HEK293T (cell line): ENCODE measurements around the gene ADAMTS1.

Experiments
- CTCF ChIA-PET: fragments of 350-600 bp; formaldehyde crosslinking; extraction: SDS; loops from one replicate; lab custom pipeline; 2021; ENCODE audit warnings: antibody characterized with exemption, inconsistent platforms; lab: Yijun Ruan, JAX
- POLR2A ChIA-PET: fragments of 350-600 bp; formaldehyde crosslinking; extraction: SDS; loops from one replicate; lab custom pipeline; 2020; ENCODE audit warnings: antibody characterized with exemption, inconsistent platforms; lab: Yijun Ruan, JAX
- DNase-seq: peaks from one replicate; pipeline ENCODE4 v3.0.0; 2012; ENCODE audit warnings: mixed read lengths; ENCODE audit errors: extremely low spot score
- ARNT ChIP-seq: fragments of 450-650 bp; IDR thresholded peaks from 2 replicates; pipeline ENCODE4 v1.6.1; 2017; ENCODE audit warnings: mild to moderate bottlenecking
- BHLHE40 ChIP-seq: fragments of 450-650 bp; IDR thresholded peaks from 2 replicates; pipeline ENCODE4 v1.6.1; 2016; ENCODE audit warnings: mild to moderate bottlenecking, moderate library complexity, borderline replicate concordance
- CTBP1 ChIP-seq: fragments of 450-650 bp; IDR thresholded peaks from 2 replicates; pipeline ENCODE4 v1.6.1; 2016; ENCODE audit warnings: borderline replicate concordance
- ELF4 ChIP-seq: fragments of 450-650 bp; IDR thresholded peaks from 2 replicates; pipeline ENCODE4 v1.6.1; 2017; ENCODE audit warnings: antibody characterized with exemption
- FOXA1 ChIP-seq: fragments of 450-650 bp; IDR thresholded peaks from 2 replicates; pipeline ENCODE4 v1.6.1; 2016; ENCODE audit warnings: mild to moderate bottlenecking
- FOXK2 ChIP-seq: fragments of 450-650 bp; IDR thresholded peaks from 2 replicates; pipeline ENCODE4 v1.6.1; 2016; ENCODE audit warnings: mild to moderate bottlenecking
- FOXM1 ChIP-seq: fragments of 450-650 bp; IDR thresholded peaks from 2 replicates; pipeline ENCODE4 v1.6.1; 2017; ENCODE audit warnings: mild to moderate bottlenecking, borderline replicate concordance
- HDGF ChIP-seq: fragments of 450-650 bp; IDR thresholded peaks from 2 replicates; pipeline ENCODE4 v1.6.1; 2017; ENCODE audit warnings: antibody characterized with exemption, borderline replicate concordance
- L3MBTL2 ChIP-seq: fragments of 450-650 bp; conservative IDR thresholded peaks from 2 replicates; pipeline ENCODE4 v1.6.1; 2016; ENCODE audit warnings: mild to moderate bottlenecking
- LEF1 ChIP-seq: fragments of 450-650 bp; IDR thresholded peaks from 2 replicates; pipeline ENCODE4 v1.6.1; 2017; ENCODE audit warnings: mild to moderate bottlenecking, borderline replicate concordance
- NFRKB ChIP-seq: fragments of 450-650 bp; IDR thresholded peaks from 2 replicates; pipeline ENCODE4 v1.6.1; 2016; ENCODE audit warnings: mild to moderate bottlenecking, moderate library complexity
- PKNOX1 ChIP-seq: fragments of 450-650 bp; IDR thresholded peaks from 2 replicates; pipeline ENCODE4 v1.6.1; 2016
- SP1 ChIP-seq: fragments of 450-650 bp; IDR thresholded peaks from 2 replicates; pipeline ENCODE4 v1.6.1; 2017
- SUZ12 ChIP-seq: fragments of 450-650 bp; IDR thresholded peaks from 2 replicates; pipeline ENCODE4 v1.6.1; 2016; ENCODE audit warnings: mild to moderate bottlenecking
- TARDBP ChIP-seq: fragments of 450-650 bp; IDR thresholded peaks from 2 replicates; pipeline ENCODE4 v1.6.1; 2016
- ZNF384 ChIP-seq: fragments of 450-650 bp; IDR thresholded peaks from 2 replicates; pipeline ENCODE4 v1.6.1; 2016

ADAMTS1 gene

GRCh38 chr21:26819740-26820324 is 25.4 kb downstream of the ADAMTS1 start:
- ChIA-PET POLR2A (no interaction called here), CTCF (interaction anchor here (0.6 kb wide), 1 partner anchor 13 kb away, joined by 3 read pairs; no protein-coding TSS in a partner anchor)
- no peak for DNase-seq
- TF ChIP-seq TARDBP (no peak), BHLHE40 (no peak), FOXK2 (no peak), ELF4 (no peak), ZNF384 (no peak), NFRKB (no peak), SUZ12 (no peak), CTBP1 (no peak), FOXM1 (no peak), HDGF (no peak), PKNOX1 (no peak), L3MBTL2 (no peak), LEF1 (no peak), ARNT (no peak), FOXA1 (no peak), SP1 (no peak)

GRCh38 chr21:26818906-26819305 is 26.3 kb downstream of the ADAMTS1 start:
- ChIA-PET POLR2A (interaction anchor here (0.6 to 1.8 kb wide), 2 partner anchors 25 to 200 kb away, joined by 3 to 11 read pairs; no protein-coding TSS in a partner anchor), CTCF (no interaction called here)
- TF ChIP-seq SUZ12 (no peak), ARNT (no peak), ELF4 (no peak), FOXA1 (no peak), L3MBTL2 (no peak), LEF1 (no peak), PKNOX1 (no peak), CTBP1 (no peak), FOXM1 (no peak), HDGF (no peak), ZNF384 (no peak), TARDBP (no peak), BHLHE40 (no peak), NFRKB (no peak)
- DNase-seq: no peak

- POLR2A ChIA-PET: interaction anchor here (1.7 to 2.1 kb wide), 2 partner anchors 30 to 32 kb away, joined by 3 to 14 read pairs; partner anchors contain the start of gene ADAMTS1
- TF ChIP-seq SUZ12: no peak
- no peak for TF ChIP-seq CTBP1
- no peak for TF ChIP-seq HDGF
- no peak for TF ChIP-seq L3MBTL2
- no peak for TF ChIP-seq FOXM1
- CTCF ChIA-PET: interaction anchor here (0.7 to 1.6 kb wide), 5 partner anchors 8 to 48 kb away, joined by 4 to 5 read pairs (median 5); no protein-coding TSS in a partner anchor
- no peak for DNase-seq
Observed at GRCh38 chr21:26815197-26815596, 30.0 kb downstream of the ADAMTS1 start.

GRCh38 chr21:26814386-26814785 is 30.8 kb downstream of the ADAMTS1 start:
- ChIA-PET CTCF (interaction anchor here (1.5 kb wide), 1 partner anchor 16 kb away, joined by 5 read pairs; no protein-coding TSS in a partner anchor), POLR2A (interaction anchor here (1.7 kb wide), 1 partner anchor 32 kb away, joined by 3 read pairs; no protein-coding TSS in a partner anchor)
- TF ChIP-seq ZNF384 (no peak), PKNOX1 (no peak), HDGF (no peak), L3MBTL2 (no peak), SP1 (no peak), ELF4 (no peak), FOXM1 (no peak), NFRKB (no peak), ARNT (no peak), LEF1 (no peak), SUZ12 (no peak), FOXA1 (no peak), BHLHE40 (no peak), FOXK2 (no peak), CTBP1 (no peak), TARDBP (no peak)
- DNase-seq: no peak

GRCh38 chr21:26813426-26813998 is 31.7 kb downstream of the ADAMTS1 start:
- TF ChIP-seq FOXM1: no peak
- TF ChIP-seq BHLHE40: no peak
- TF ChIP-seq CTBP1: no peak
- TF ChIP-seq PKNOX1: no peak
- TF ChIP-seq ARNT: no peak
- no peak for TF ChIP-seq FOXA1
- TF ChIP-seq NFRKB: no peak
- no peak for TF ChIP-seq LEF1
- TF ChIP-seq TARDBP: no peak
- TF ChIP-seq SUZ12: no peak
- TF ChIP-seq FOXK2: no peak
- ChIA-PET CTCF (no interaction called here), POLR2A (no interaction called here)
- no peak for DNase-seq
